HepG2 (cell line): ENCODE results near the gene LDAH. TPM values are rescaled to one million over a fixed set of nuclear protein-coding genes. Genes with fewer than 3 reads are reported as not detected.
A peak's percentile ranks its signal among the peaks of the same experiment; 100 is the strongest.

Experiments
- KLF12 ChIP-seq: sonication (generic); formaldehyde crosslinking; IDR thresholded peaks from 2 replicates; pipeline ENCODE4 v1.4.0; 2020; ENCODE audit warnings: missing genetic modification reagents, borderline replicate concordance
- LCORL ChIP-seq, 2 experiments: fragments of 450-650 bp in 1 of 2; sonication (generic) in 1 of 2; formaldehyde crosslinking in 1 of 2; IDR thresholded peaks; 2 replicates each; pipeline versions ENCODE4 v1.5.0 to v1.6.1; 2017 to 2020; ENCODE audit warnings: antibody characterized with exemption in 1 of 2, missing genetic modification reagents in 1 of 2
- NFRKB ChIP-seq: fragments of 450-650 bp; IDR thresholded peaks from 2 replicates; pipeline ENCODE4 v1.6.1; 2017
- REXO4 ChIP-seq: sonication (generic); formaldehyde crosslinking; IDR thresholded peaks from 2 replicates; pipeline ENCODE4 v1.8.0; 2022; ENCODE audit warnings: missing genetic modification reagents, mild to moderate bottlenecking, borderline replicate concordance
- RFX3 ChIP-seq: IDR thresholded peaks from 2 replicates; pipeline ENCODE4 v1.6.1; 2016; ENCODE audit warnings: missing biosample characterization, missing genetic modification reagents
- SNRNP70 ChIP-seq: fragments of 200-400 bp; formaldehyde crosslinking; IDR thresholded peaks from 2 replicates; pipeline ENCODE4 v1.6.1; 2017; ENCODE audit warnings: mild to moderate bottlenecking, low read depth, low read length, moderate library complexity
- SP1 ChIP-seq, 2 experiments: fragments of 450-650 bp in 1 of 2; sonication (generic) in 1 of 2; formaldehyde crosslinking in 1 of 2; IDR thresholded peaks; 2 replicates each; pipeline versions ENCODE4 v1.4.0 to v1.6.1; 2016 to 2020; ENCODE audit warnings: missing genetic modification reagents in 1 of 2
- XRCC5 ChIP-seq: fragments of 200-400 bp; formaldehyde crosslinking; optimal IDR thresholded peaks from 2 replicates; pipeline ENCODE3; 2017; ENCODE audit warnings: mild to moderate bottlenecking, low read length
- ZNF230 ChIP-seq: sonication (generic); formaldehyde crosslinking; IDR thresholded peaks from 2 replicates; pipeline ENCODE4 v1.4.0; 2020; ENCODE audit warnings: mild to moderate bottlenecking, missing genetic modification reagents
- ZNF253 ChIP-seq: sonication (generic); formaldehyde crosslinking; IDR thresholded peaks from 2 replicates; pipeline ENCODE4 v1.8.0; 2022; ENCODE audit warnings: mild to moderate bottlenecking, missing genetic modification reagents, borderline replicate concordance
- ZNF432 ChIP-seq: sonication (generic); formaldehyde crosslinking; IDR thresholded peaks from 2 replicates; pipeline ENCODE4 v1.5.0; 2020; ENCODE audit warnings: missing genetic modification reagents, mild to moderate bottlenecking, borderline replicate concordance
- ZNF660 ChIP-seq: sonication (generic); formaldehyde crosslinking; IDR thresholded peaks from 2 replicates; pipeline ENCODE4 v1.5.1; 2020; ENCODE audit warnings: mild to moderate bottlenecking, low read depth, missing genetic modification reagents, borderline replicate concordance
- ZSCAN25 ChIP-seq: sonication (generic); formaldehyde crosslinking; IDR thresholded peaks from 2 replicates; pipeline ENCODE4 v1.8.0; 2022; ENCODE audit warnings: mild to moderate bottlenecking, missing genetic modification reagents
- polyA plus RNA-seq, 8 experiments: library from polyadenylated mRNA; depleted of rRNA in 3 of 8; stranded (reverse) in 7 of 8; unstranded in 1 of 8; fragments of >200 nt; fragmentation: Illumina TruSeq in 4 of 8; extraction: Trizol in 4 of 8; gene quantifications; 2 replicates each; pipeline versions ENCODE4 v1.2.1 to v1.2.3, GENCODE V29; 2011 to 2016; ENCODE audit warnings: low read depth in 4 of 8, missing spikeins in 1 of 8, mixed read lengths in 1 of 8; ENCODE audit not compliant: insufficient read depth in 1 of 8
- total RNA-seq, 5 experiments: library from RNA; depleted of rRNA; stranded (reverse); fragments of >200 nt; fragmentation: Illumina TruSeq; extraction: Trizol; gene quantifications; 2 replicates each; pipeline ENCODE4 v1.2.3, GENCODE V29; 2016; ENCODE audit warnings: low read depth in 1 of 5
- TF ChIP-seq, protein P1 (sequence below): sonication (generic); formaldehyde crosslinking; IDR thresholded peaks from 2 replicates; pipeline ENCODE4 v1.4.0; 2020; ENCODE audit warnings: missing genetic modification reagents, borderline replicate concordance
- TF ChIP-seq, protein P2 (sequence below): sonication (generic); formaldehyde crosslinking; IDR thresholded peaks from 2 replicates; pipeline ENCODE4 v1.4.0; 2020; ENCODE audit warnings: mild to moderate bottlenecking, missing genetic modification reagents
- TF ChIP-seq, protein P3 (sequence below), 2 experiments: sonication (generic) in 1 of 2; formaldehyde crosslinking in 1 of 2; IDR thresholded peaks; 2 replicates each; pipeline versions ENCODE4 v1.4.0 to v1.6.1; 2018 to 2020; ENCODE audit warnings: missing genetic modification reagents in 2 of 2, borderline replicate concordance in 1 of 2, low read depth in 1 of 2, mild to moderate bottlenecking in 1 of 2, missing biosample characterization in 1 of 2
- TF ChIP-seq, protein P4 (sequence below): sonication (generic); formaldehyde crosslinking; IDR thresholded peaks from 2 replicates; pipeline ENCODE4 v1.4.0; 2020; ENCODE audit warnings: missing genetic modification reagents, mild to moderate bottlenecking, borderline replicate concordance
- TF ChIP-seq, protein P5 (sequence below): sonication (generic); IDR thresholded peaks from 2 replicates; pipeline ENCODE4 v1.6.1; 2016; ENCODE audit warnings: low read depth, borderline replicate concordance

LDAH gene
- total and polyA plus RNA-seq, 2 of the 13 experiments (the other 11 are each of a cell fraction or from before 2014, with no cell fraction given): 28.8 to 46.2 TPM

DNA sequence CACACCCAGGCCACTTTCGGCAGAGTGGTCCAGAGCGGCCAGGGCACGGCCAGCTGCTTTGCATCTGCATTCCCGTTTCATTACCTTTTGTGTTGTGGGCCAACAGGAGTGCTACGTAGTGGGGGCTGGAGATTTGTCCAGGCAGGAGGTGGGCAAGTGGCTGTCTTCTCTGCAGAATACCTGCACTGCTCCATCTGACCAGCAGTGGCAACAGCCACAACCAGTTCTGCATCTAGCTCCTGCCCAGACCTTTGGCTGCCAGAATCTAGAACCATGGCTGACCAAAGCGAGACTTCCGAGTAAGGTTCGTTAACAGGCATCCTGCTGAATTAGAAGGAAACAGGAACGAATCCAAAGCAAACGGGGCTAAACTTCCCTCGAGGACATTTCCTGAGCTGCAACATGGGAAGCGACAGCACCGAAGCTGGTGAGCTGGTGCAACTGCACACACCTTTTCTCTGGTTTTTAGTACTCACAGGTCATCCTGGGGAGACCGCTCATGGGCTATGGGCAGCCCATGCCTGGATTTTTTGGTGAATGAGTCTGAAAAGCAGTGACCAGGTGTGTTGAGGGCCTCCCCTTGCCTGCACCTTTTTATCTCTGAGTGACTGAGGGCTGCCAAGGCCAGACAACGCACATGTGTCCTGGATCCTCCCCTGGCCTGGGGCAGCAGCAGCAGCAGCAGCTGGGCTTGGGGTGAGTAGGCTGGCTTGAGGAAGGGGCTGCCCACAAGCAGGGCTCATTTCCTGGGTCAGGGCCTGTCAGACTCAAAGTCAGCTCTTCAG is 145.4 kb downstream of the LDAH start (continued):
- TF ChIP-seq, protein P1, sequence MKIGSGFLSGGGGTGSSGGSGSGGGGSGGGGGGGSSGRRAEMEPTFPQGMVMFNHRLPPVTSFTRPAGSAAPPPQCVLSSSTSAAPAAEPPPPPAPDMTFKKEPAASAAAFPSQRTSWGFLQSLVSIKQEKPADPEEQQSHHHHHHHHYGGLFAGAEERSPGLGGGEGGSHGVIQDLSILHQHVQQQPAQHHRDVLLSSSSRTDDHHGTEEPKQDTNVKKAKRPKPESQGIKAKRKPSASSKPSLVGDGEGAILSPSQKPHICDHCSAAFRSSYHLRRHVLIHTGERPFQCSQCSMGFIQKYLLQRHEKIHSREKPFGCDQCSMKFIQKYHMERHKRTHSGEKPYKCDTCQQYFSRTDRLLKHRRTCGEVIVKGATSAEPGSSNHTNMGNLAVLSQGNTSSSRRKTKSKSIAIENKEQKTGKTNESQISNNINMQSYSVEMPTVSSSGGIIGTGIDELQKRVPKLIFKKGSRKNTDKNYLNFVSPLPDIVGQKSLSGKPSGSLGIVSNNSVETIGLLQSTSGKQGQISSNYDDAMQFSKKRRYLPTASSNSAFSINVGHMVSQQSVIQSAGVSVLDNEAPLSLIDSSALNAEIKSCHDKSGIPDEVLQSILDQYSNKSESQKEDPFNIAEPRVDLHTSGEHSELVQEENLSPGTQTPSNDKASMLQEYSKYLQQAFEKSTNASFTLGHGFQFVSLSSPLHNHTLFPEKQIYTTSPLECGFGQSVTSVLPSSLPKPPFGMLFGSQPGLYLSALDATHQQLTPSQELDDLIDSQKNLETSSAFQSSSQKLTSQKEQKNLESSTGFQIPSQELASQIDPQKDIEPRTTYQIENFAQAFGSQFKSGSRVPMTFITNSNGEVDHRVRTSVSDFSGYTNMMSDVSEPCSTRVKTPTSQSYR: no peak
- TF ChIP-seq NFRKB (no peak), RFX3 (CRISPR knock-in tag) (no peak), ZNF660 (CRISPR knock-in tag) (no peak), XRCC5 (peak; percentile 65), ZNF230 (CRISPR knock-in tag) (0 out of 2 replicates have a peak, but pooled peaks have one; percentile 29), ZSCAN25 (CRISPR knock-in tag) (no peak), SNRNP70 (no peak), ZNF253 (0 out of 2 replicates have a peak, but pooled peaks have one; percentile 53), REXO4 (CRISPR knock-in tag) (no peak), LCORL (IDR thresholded peaks at IDR 0.05) (no peak), LCORL (CRISPR knock-in tag; IDR thresholded peaks at IDR 0.05) (0 out of 2 replicates have a peak, but pooled peaks have one; percentile 17), ZNF432 (CRISPR knock-in tag) (no peak), SP1 (IDR thresholded peaks at IDR 0.05) (no peak), SP1 (CRISPR knock-in tag; IDR thresholded peaks at IDR 0.05) (no peak), KLF12 (CRISPR knock-in tag) (no peak)
- TF ChIP-seq, protein P2, sequence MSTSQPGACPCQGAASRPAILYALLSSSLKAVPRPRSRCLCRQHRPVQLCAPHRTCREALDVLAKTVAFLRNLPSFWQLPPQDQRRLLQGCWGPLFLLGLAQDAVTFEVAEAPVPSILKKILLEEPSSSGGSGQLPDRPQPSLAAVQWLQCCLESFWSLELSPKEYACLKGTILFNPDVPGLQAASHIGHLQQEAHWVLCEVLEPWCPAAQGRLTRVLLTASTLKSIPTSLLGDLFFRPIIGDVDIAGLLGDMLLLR (CRISPR knock-in tag): no peak
- TF ChIP-seq, protein P3, sequence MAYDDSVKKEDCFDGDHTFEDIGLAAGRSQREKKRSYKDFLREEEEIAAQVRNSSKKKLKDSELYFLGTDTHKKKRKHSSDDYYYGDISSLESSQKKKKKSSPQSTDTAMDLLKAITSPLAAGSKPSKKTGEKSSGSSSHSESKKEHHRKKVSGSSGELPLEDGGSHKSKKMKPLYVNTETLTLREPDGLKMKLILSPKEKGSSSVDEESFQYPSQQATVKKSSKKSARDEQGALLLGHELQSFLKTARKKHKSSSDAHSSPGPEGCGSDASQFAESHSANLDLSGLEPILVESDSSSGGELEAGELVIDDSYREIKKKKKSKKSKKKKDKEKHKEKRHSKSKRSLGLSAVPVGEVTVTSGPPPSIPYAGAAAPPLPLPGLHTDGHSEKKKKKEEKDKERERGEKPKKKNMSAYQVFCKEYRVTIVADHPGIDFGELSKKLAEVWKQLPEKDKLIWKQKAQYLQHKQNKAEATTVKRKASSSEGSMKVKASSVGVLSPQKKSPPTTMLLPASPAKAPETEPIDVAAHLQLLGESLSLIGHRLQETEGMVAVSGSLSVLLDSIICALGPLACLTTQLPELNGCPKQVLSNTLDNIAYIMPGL (CRISPR knock-in tag; IDR thresholded peaks at IDR 0.05; ENCODE audit: borderline replicate concordance in 1 of 2, low read depth in 1 of 2): peak in 1 of 2 experiments; percentile 17; a peak in 1 of 4 replicates
- TF ChIP-seq, protein P4, sequence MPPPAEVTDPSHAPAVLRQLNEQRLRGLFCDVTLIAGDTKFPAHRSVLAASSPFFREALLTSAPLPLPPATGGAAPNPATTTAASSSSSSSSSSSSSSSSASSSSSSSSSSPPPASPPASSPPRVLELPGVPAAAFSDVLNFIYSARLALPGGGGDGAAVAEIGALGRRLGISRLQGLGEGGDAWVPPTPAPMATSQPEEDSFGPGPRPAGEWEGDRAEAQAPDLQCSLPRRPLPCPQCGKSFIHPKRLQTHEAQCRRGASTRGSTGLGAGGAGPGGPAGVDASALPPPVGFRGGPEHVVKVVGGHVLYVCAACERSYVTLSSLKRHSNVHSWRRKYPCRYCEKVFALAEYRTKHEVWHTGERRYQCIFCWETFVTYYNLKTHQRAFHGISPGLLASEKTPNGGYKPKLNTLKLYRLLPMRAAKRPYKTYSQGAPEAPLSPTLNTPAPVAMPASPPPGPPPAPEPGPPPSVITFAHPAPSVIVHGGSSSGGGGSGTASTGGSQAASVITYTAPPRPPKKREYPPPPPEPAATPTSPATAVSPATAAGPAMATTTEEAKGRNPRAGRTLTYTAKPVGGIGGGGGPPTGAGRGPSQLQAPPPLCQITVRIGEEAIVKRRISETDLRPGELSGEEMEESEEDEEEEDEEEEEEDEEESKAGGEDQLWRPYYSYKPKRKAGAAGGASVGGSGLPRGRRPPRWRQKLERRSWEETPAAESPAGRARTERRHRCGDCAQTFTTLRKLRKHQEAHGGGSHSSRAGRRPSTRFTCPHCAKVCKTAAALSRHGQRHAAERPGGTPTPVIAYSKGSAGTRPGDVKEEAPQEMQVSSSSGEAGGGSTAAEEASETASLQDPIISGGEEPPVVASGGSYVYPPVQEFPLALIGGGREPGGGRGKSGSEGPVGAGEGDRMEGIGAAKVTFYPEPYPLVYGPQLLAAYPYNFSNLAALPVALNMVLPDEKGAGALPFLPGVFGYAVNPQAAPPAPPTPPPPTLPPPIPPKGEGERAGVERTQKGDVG (CRISPR knock-in tag): no peak
- TF ChIP-seq, protein P5, sequence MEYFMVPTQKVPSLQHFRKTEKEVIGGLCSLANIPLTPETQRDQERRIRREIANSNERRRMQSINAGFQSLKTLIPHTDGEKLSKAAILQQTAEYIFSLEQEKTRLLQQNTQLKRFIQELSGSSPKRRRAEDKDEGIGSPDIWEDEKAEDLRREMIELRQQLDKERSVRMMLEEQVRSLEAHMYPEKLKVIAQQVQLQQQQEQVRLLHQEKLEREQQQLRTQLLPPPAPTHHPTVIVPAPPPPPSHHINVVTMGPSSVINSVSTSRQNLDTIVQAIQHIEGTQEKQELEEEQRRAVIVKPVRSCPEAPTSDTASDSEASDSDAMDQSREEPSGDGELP: no peak
